HTERT RPE-1 (cell line): Measurements from ENCODE around the gene CHMP2A.
"Not testable (repeated sequence)": the region's sequence is repeated elsewhere in the genome, so short reads cannot be mapped to it uniquely, and the experiment has no call there.

Source experiments
- in situ Hi-C: fragments of 300-500 bp; cut with MboI; formaldehyde crosslinking; loops from 4 replicates; pipeline ENCODE4 v1.14.3; 2020; ENCODE audit warnings: low sequenced_read_pairs

Gene CHMP2A

GRCh38 chr19:58513694-58514563, 41.0 kb downstream of the CHMP2A start:
- in situ Hi-C loops, result no loop called here

GRCh38 chr19:58513213-58513693, 41.7 kb downstream of the CHMP2A start:
- in situ Hi-C loops, result no loop called here

- in situ Hi-C loops, result no loop called here
These were observed 43.3 kb downstream of the CHMP2A start, which contains the start of gene SLC27A5 for GRCh38 chr19:58511353-58512208. Gene SLC27A5 (minus strand): TSS chr19:58511992. CDS start chr19:58511955, 37 bp downstream.

- in situ Hi-C loops, result no loop called here
These were observed 44.6 kb downstream of the CHMP2A start for GRCh38 chr19:58510084-58510862.

GRCh38 chr19:58509731-58510083, 45.2 kb downstream of the CHMP2A start:
- in situ Hi-C loops, result no loop called here

GRCh38 chr19:58507602-58508223, 47.2 kb downstream of the CHMP2A start:
- in situ Hi-C loops, result not testable (repeated sequence)
